ENCODE data around the gene ABCA1. TPM values are rescaled to one million over a fixed set of nuclear protein-coding genes. Genes with fewer than 3 reads are reported as not detected.

The ABCA1 gene
- total and polyA plus RNA-seq, 2 of the 4 experiments (the other 2 are of a cell fraction) = 5.8 to 52.2 TPM

DNA sequence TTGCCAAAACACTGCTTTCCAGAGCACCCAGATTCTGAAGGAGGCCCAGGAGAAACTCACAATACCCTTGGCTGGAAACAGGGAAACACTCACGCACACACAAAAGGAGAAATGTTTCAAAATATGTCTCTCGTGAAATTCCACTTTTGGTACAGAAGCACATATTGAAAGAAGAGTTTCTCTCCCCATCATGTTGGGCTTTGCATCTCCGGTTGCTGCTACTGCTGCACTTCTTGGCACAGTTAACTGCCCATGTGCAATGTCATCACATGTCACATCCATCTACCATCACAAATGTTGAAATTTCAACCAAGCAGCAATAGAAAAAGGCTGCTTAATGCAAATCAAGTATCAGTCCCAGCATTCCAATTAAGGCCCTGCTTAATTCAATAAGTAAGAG, 72.1 kb downstream of the ABCA1 start:
- peaks cover 50% of the 10 kb centered on the region for H3K36me3 ChIP-seq (ENCODE audit: control insufficient read depth, insufficient read depth, low read length)
- peaks cover 19% of the 10 kb centered on the region for H3K9me1 ChIP-seq (ENCODE audit: insufficient read depth, low read length)
- dilution Hi-C loops (cut with HindIII; ENCODE audit: low sequenced_read_pairs, unreplicated experiment) (no loop called here), in situ Hi-C loops (cut with MboI; ENCODE audit: low sequenced_read_pairs) (no loop called here), intact Hi-C loops (cut with micrococcal nuclease) (no loop called here)
- H4K5ac ChIP-seq (ENCODE audit: low read depth, low read length) = no peak overlapping the region
- H2AFZ ChIP-seq (replicated peaks; ENCODE audit: low read length, poor library complexity) = no peak overlapping the region
- H3K4me2 ChIP-seq (ENCODE audit: low read depth, low read length) = no peak overlapping the region
- ATAC-seq (ENCODE audit: low read depth) (no peak), DNase-seq (no peak)
- H3K4me1 ChIP-seq (ENCODE audit: control insufficient read depth, insufficient read depth, low read length) = peaks cover 12% of the 10 kb centered on the region
- no peak overlapping the region for H2AK9ac ChIP-seq (replicated peaks; ENCODE audit: low read depth, low read length, poor library complexity)
- CTCF ChIA-PET = no interaction called here
- no peak overlapping the region for H3K18ac ChIP-seq (ENCODE audit: low read depth, low read length)
- H2BK120ac ChIP-seq (ENCODE audit: low read depth, low read length) = no peak overlapping the region
- no peak overlapping the region for H3K23ac ChIP-seq (ENCODE audit: low read depth, low read length)
- peaks cover 29% of the 10 kb centered on the region for H4K20me1 ChIP-seq (ENCODE audit: insufficient read depth, low read length)
- H3K27me3 ChIP-seq (ENCODE audit: control insufficient read depth, insufficient read depth, low read length) = no peaks in the 10 kb centered on the region
- TF ChIP-seq NFE2L2 (IDR thresholded peaks at IDR 0.05; ENCODE audit: low read depth, low read length) (no peak), MAFK (IDR thresholded peaks at IDR 0.05; ENCODE audit: low read depth, low read length) (no peak), POLR2A (IDR thresholded peaks at IDR 0.05; ENCODE audit: low read depth, low read length) (no peak), RCOR1 (IDR thresholded peaks at IDR 0.05; ENCODE audit: insufficient replicate concordance, low read length) (no peak), MAZ (IDR thresholded peaks at IDR 0.05; ENCODE audit: borderline replicate concordance, low read depth, low read length) (no peak), FOS (IDR thresholded peaks at IDR 0.05; ENCODE audit: low read depth, low read length) (no peak), SMC3 (IDR thresholded peaks at IDR 0.05; ENCODE audit: low read depth, low read length) (no peak), CEBPB (IDR thresholded peaks at IDR 0.05; ENCODE audit: low read depth, low read length) (no peak), RFX5 (IDR thresholded peaks at IDR 0.05; ENCODE audit: low read depth, low read length) (no peak), USF2 (IDR thresholded peaks at IDR 0.05; ENCODE audit: low read depth, low read length) (no peak), MXI1 (IDR thresholded peaks at IDR 0.05; ENCODE audit: borderline replicate concordance, low read depth, low read length) (no peak), RAD21 (IDR thresholded peaks at IDR 0.05; ENCODE audit: low read length) (no peak), BHLHE40 (IDR thresholded peaks at IDR 0.05; ENCODE audit: low read depth, low read length) (no peak), CHD1 (IDR thresholded peaks at IDR 0.05; ENCODE audit: low read depth, low read length) (no peak)
- TF ChIP-seq, protein P1, sequence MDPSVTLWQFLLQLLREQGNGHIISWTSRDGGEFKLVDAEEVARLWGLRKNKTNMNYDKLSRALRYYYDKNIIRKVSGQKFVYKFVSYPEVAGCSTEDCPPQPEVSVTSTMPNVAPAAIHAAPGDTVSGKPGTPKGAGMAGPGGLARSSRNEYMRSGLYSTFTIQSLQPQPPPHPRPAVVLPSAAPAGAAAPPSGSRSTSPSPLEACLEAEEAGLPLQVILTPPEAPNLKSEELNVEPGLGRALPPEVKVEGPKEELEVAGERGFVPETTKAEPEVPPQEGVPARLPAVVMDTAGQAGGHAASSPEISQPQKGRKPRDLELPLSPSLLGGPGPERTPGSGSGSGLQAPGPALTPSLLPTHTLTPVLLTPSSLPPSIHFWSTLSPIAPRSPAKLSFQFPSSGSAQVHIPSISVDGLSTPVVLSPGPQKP (IDR thresholded peaks at IDR 0.05; ENCODE audit: borderline replicate concordance, low read depth, low read length) = no peak
- TF ChIP-seq, protein P2, sequence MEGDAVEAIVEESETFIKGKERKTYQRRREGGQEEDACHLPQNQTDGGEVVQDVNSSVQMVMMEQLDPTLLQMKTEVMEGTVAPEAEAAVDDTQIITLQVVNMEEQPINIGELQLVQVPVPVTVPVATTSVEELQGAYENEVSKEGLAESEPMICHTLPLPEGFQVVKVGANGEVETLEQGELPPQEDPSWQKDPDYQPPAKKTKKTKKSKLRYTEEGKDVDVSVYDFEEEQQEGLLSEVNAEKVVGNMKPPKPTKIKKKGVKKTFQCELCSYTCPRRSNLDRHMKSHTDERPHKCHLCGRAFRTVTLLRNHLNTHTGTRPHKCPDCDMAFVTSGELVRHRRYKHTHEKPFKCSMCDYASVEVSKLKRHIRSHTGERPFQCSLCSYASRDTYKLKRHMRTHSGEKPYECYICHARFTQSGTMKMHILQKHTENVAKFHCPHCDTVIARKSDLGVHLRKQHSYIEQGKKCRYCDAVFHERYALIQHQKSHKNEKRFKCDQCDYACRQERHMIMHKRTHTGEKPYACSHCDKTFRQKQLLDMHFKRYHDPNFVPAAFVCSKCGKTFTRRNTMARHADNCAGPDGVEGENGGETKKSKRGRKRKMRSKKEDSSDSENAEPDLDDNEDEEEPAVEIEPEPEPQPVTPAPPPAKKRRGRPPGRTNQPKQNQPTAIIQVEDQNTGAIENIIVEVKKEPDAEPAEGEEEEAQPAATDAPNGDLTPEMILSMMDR (conservative IDR thresholded peaks at IDR 0.05; ENCODE audit: low read depth, low read length) = no peak
- no peak overlapping the region for H3K27ac ChIP-seq (ENCODE audit: insufficient read depth, low read length)
- peaks cover 7 to 30% of the 10 kb centered on the region in 2 experiments; a peak in 3 of 4 replicates for H3K79me1 ChIP-seq (ENCODE audit: low read depth in 1 of 2, low read length in 2 of 2)
- POLR2A ChIA-PET (ENCODE audit: unreplicated experiment) = no interaction called here
- no peak overlapping the region for H2AK5ac ChIP-seq (ENCODE audit: low read depth, low read length)
- no peak overlapping the region for H3K4ac ChIP-seq (ENCODE audit: low read depth, low read length)
- H3K14ac ChIP-seq (replicated peaks; ENCODE audit: low read depth, low read length) = no peak overlapping the region
- H3K9me3 ChIP-seq (ENCODE audit: control insufficient read depth, insufficient read depth, low read length) = no peaks in the 10 kb centered on the region
- 64% methylated on average over 1 of the region's 3 CpGs; no CpG with 5 or more reads in 1 of the 2 experiments for WGBS, 2 experiments (ENCODE audit: extremely low coverage in 2 of 2, insufficient read length in 1 of 2)
- no peak overlapping the region for H3K56ac ChIP-seq (ENCODE audit: extremely low read depth, insufficient read depth, low read length)
- H4K8ac ChIP-seq (ENCODE audit: low read depth in 2 of 2, low read length in 2 of 2) = no peak overlapping the region
- no peak overlapping the region for H2BK5ac ChIP-seq (ENCODE audit: low read depth, low read length, poor library complexity, severe bottlenecking)
- H3K9ac ChIP-seq (ENCODE audit: low read depth, low read length) = no peak overlapping the region
- no peak overlapping the region for H3K4me3 ChIP-seq (ENCODE audit: insufficient read depth, low read depth, low read length)
- H2BK15ac ChIP-seq (ENCODE audit: low read depth, low read length) = no peak overlapping the region
- no peak overlapping the region for H4K91ac ChIP-seq (ENCODE audit: insufficient read depth, low read depth, low read length)
- BruUV-seq (replicated peaks) = no TSS peak
- no peak overlapping the region for H2BK20ac ChIP-seq (ENCODE audit: low read depth, low read length)
